ENCODE data around the gene ZNF385A. TPM values are rescaled to one million over a fixed set of nuclear protein-coding genes. Genes with fewer than 3 reads are reported as not detected.
A peak's percentile ranks its signal among the peaks of the same experiment; 100 is the strongest.

Gene ZNF385A
- total and polyA plus RNA-seq, 4 donors = 4.1 to 27.6 (median 16.8) TPM

- no peak overlapping the region for H3K27ac ChIP-seq (ENCODE audit: low read depth in 1 of 2, low read length in 2 of 2)
- intact Hi-C loops (cut with DNase I) = no loop called here
- no peaks in the 10 kb centered on the region for H3K4me1 ChIP-seq (ENCODE audit: control insufficient read depth in 1 of 2, insufficient read depth in 2 of 2, low read length in 2 of 2)
- H3K27me3 ChIP-seq (ENCODE audit: control insufficient read depth in 1 of 2, insufficient read depth in 2 of 2, low read length in 1 of 2) = no peaks in the 10 kb centered on the region
- no peak for ATAC-seq (ENCODE audit: low FRiP score)
- no peaks in the 10 kb centered on the region for H3K36me3 ChIP-seq (ENCODE audit: control insufficient read depth in 1 of 2, insufficient read depth in 2 of 2, low read length in 1 of 2)
- WGBS, 2 donors = 81 to 83% methylated on average over 4 of the region's 4 CpGs
- no peak overlapping the region for H3K4me3 ChIP-seq (ENCODE audit: low read length in 2 of 2)
- H3K9me3 ChIP-seq (ENCODE audit: control insufficient read depth, low read length) = no peaks in the 10 kb centered on the region
- DNase-seq = no peak
Observed at GRCh38 chr12:54376596-54376995, 7.9 kb downstream of the ZNF385A start.

DNA sequence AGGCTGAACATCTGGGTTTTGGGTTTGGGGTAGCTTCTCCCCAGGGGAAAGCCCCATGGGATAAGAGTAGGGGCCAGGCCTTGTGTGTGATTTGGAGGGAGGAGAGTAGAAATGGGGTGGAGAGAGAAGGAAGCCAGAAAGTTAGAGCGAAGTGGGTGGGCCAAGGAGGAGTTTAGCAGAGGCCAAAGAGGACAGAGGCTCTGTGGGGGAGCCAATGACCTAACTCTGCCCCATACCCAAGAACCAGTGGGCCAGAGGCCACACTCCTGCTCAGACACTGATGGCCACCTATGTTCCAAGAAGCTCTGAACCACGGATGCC, 9.3 kb downstream of the ZNF385A start:
- no peak for DNase-seq
- H3K27ac ChIP-seq (ENCODE audit: low read depth in 1 of 2, low read length in 2 of 2) = no peak overlapping the region

DNA sequence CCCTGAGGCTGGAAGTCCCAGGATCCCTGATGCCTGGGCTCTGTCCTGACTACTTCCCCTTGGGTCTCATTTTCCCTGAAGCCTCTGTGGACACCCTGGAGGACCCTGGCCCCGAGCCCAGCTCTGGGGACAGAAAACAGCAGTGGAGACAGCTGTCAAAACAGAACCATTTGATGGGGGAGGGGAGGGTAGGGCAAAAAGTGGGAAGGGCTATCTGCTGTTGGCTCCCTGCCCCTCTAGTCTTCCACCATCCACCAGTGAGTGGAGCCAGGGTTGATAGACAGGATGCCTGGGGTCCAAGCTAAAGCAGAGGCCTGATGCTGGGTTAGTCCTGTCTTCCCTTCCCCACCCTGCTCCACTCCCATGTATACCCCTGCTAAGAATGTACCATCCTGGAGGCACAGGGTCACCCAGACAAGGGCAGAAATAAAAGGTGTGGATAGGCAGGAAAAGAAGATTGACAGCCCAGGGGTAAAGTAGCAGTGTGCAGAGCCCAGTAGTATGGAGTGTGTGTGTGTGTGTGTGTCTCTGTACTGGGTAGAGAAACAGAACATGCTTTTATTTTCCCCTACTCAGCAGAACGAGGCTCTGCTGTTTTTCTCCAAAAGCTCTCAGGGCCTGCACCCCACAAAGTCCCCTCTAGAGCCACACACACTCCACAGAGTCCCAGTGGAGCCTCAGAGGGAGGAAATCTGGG, 9.8 kb downstream of the ZNF385A start:
- ATAC-seq (ENCODE audit: low FRiP score) = no peak
- H3K4me1 ChIP-seq (ENCODE audit: control insufficient read depth in 1 of 2, insufficient read depth in 2 of 2, low read length in 2 of 2) = no peaks in the 10 kb centered on the region
- 30 to 32% methylated on average over 2 of the region's 2 CpGs for WGBS, 2 donors

More for the DNA sequence above, 9.3 kb downstream of the ZNF385A start:
- intact Hi-C loops (cut with DNase I) = no loop called here
- H3K4me1 ChIP-seq (ENCODE audit: control insufficient read depth in 1 of 2, insufficient read depth in 2 of 2, low read length in 2 of 2) = no peaks in the 10 kb centered on the region
- WGBS, 2 donors = 41 to 60% methylated on average over 2 of the region's 2 CpGs
- no peak overlapping the region for H3K4me3 ChIP-seq (ENCODE audit: low read length in 2 of 2)
- H3K9me3 ChIP-seq (ENCODE audit: control insufficient read depth, low read length) = no peaks in the 10 kb centered on the region
- no peaks in the 10 kb centered on the region for H3K36me3 ChIP-seq (ENCODE audit: control insufficient read depth in 1 of 2, insufficient read depth in 2 of 2, low read length in 1 of 2)
- no peaks in the 10 kb centered on the region for H3K27me3 ChIP-seq (ENCODE audit: control insufficient read depth in 1 of 2, insufficient read depth in 2 of 2, low read length in 1 of 2)
- ATAC-seq (ENCODE audit: low FRiP score) = no peak

DNA sequence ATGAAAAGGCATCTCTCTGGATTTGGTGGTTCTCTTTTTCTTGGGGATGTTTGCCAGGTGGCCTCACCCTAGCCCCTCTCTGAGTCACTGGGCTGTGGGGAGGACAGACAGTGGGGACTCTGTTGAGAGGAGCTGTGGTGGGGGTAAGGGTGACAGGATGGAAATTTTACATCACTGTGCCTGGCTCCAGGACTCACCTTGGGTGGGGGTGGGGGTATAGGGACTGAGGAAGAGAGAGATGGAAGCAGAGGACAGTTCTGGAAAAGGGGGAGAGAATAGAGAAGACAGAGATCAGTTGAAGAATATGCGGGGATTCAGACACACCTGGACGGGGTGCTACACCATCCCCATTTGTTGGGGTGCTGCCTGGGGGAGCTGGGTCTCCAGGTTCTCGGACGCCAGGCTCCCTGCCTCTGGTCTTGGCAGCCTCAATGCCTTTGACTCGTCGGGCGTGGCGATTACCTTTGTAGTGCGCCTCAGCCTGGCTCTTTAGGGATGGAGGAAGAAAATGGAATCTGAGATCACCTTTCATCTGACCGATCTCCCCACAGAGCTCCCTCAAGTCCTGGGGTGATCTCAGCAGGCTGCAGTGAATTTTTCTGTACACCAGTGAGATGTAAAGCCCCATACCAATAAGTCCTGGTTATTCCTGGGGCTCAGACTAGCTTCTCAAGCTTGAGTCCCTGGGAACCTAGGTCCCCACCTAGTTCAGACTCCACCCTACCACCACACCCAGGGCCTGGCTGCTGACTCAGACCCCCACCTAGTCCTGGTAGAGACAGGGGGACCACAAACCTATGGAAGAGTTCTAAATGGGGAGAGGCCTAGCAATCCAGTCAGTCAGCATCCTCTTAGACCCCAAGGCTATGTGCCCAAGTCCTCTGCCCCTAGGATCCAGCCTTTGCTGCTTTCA, 10.6 kb downstream of the ZNF385A start:
- H3K4me1 ChIP-seq (ENCODE audit: control insufficient read depth in 1 of 2, insufficient read depth in 2 of 2, low read length in 2 of 2) = no peaks in the 10 kb centered on the region
- DNase-seq (no peak), ATAC-seq (ENCODE audit: low FRiP score) (no peak)
- no peaks in the 10 kb centered on the region for H3K9me3 ChIP-seq (ENCODE audit: control insufficient read depth, low read length)
- WGBS, 2 donors = 94% methylated on average over 10 of the region's 10 CpGs
- intact Hi-C loops (cut with DNase I) = no loop called here
- no peaks in the 10 kb centered on the region for H3K27me3 ChIP-seq (ENCODE audit: control insufficient read depth in 1 of 2, insufficient read depth in 2 of 2, low read length in 1 of 2)
- no peak overlapping the region for H3K27ac ChIP-seq (ENCODE audit: low read depth in 1 of 2, low read length in 2 of 2)
- H3K4me3 ChIP-seq (ENCODE audit: low read length in 2 of 2) = no peak overlapping the region
- H3K36me3 ChIP-seq (ENCODE audit: control insufficient read depth in 1 of 2, insufficient read depth in 2 of 2, low read length in 1 of 2) = no peaks in the 10 kb centered on the region

More for the DNA sequence above, 9.8 kb downstream of the ZNF385A start:
- no peak overlapping the region for H3K27ac ChIP-seq (ENCODE audit: low read depth in 1 of 2, low read length in 2 of 2)
- no peak for DNase-seq
- no peaks in the 10 kb centered on the region for H3K9me3 ChIP-seq (ENCODE audit: control insufficient read depth, low read length)
- no peaks in the 10 kb centered on the region for H3K36me3 ChIP-seq (ENCODE audit: control insufficient read depth in 1 of 2, insufficient read depth in 2 of 2, low read length in 1 of 2)
- no peaks in the 10 kb centered on the region for H3K27me3 ChIP-seq (ENCODE audit: control insufficient read depth in 1 of 2, insufficient read depth in 2 of 2, low read length in 1 of 2)
- intact Hi-C loops (cut with DNase I) = no loop called here
- no peak overlapping the region for H3K4me3 ChIP-seq (ENCODE audit: low read length in 2 of 2)

- Histone ChIP-seq H3K4me1 (ENCODE audit: control insufficient read depth in 1 of 2, insufficient read depth in 2 of 2, low read length in 2 of 2) (no peaks in the 10 kb centered on the region), H3K36me3 (ENCODE audit: control insufficient read depth in 1 of 2, insufficient read depth in 2 of 2, low read length in 1 of 2) (no peaks in the 10 kb centered on the region), H3K27me3 (ENCODE audit: control insufficient read depth in 1 of 2, insufficient read depth in 2 of 2, low read length in 1 of 2) (no peaks in the 10 kb centered on the region), H3K9me3 (ENCODE audit: control insufficient read depth, low read length) (no peaks in the 10 kb centered on the region), H3K27ac (ENCODE audit: low read depth in 1 of 2, low read length in 2 of 2) (no peak overlapping the region), H3K4me3 (ENCODE audit: low read length in 2 of 2) (no peak overlapping the region)
- WGBS, 2 donors = 66 to 69% methylated on average over 8 of the region's 8 CpGs
- DNase-seq (no peak), ATAC-seq (ENCODE audit: low FRiP score) (no peak)
- intact Hi-C loops (cut with DNase I) = no loop called here
Observed at GRCh38 chr12:54372113-54372806, 12.3 kb downstream of the ZNF385A start.

- Histone ChIP-seq H3K27ac (ENCODE audit: low read depth in 1 of 2, low read length in 2 of 2) (no peak overlapping the region), H3K27me3 (ENCODE audit: control insufficient read depth in 1 of 2, insufficient read depth in 2 of 2, low read length in 1 of 2) (no peaks in the 10 kb centered on the region), H3K4me1 (ENCODE audit: control insufficient read depth in 1 of 2, insufficient read depth in 2 of 2, low read length in 2 of 2) (no peaks in the 10 kb centered on the region), H3K9me3 (ENCODE audit: control insufficient read depth, low read length) (no peaks in the 10 kb centered on the region), H3K4me3 (ENCODE audit: low read length in 2 of 2) (no peak overlapping the region), H3K36me3 (ENCODE audit: control insufficient read depth in 1 of 2, insufficient read depth in 2 of 2, low read length in 1 of 2) (no peaks in the 10 kb centered on the region)
- intact Hi-C loops (cut with DNase I) = no loop called here
- peak; percentile 70 to 85 for DNase-seq
- no peak for ATAC-seq (ENCODE audit: low FRiP score)
- WGBS, 2 donors = 45 to 53% methylated on average over 3 to 5 of the region's 5 CpGs
Observed at GRCh38 chr12:54371328-54372112, 13.0 kb downstream of the ZNF385A start.

DNA sequence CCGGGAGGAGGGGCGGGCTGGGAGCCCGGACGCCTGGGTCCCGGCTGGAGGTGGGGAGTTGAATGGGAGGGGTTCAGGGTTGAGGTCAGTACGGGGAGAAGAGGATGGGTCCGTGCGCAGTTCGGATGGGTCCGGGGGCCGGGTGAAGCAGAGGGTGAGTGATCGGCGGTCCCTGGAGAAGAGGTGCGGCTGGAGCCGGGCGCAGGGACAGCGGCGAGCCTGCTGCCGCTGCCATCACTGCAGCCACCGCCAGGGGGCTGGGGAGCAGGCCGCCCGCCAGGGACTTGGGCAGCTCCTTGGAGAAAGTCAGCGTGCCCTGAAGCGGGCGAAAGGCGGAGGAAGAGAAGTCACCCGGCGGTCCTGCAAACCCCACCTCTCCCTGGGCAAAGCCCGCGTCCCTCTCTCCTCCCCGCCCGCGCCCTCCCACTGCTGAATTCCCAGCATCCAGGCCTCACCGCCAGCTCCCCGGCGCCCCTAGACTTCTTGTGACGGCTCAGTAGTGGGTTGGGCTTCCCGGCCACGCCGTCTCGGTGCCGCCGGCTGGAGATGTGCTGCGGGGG, 14.3 kb downstream of the ZNF385A start:
- Histone ChIP-seq H3K9me3 (ENCODE audit: control insufficient read depth, low read length) (no peaks in the 10 kb centered on the region), H3K36me3 (ENCODE audit: control insufficient read depth in 1 of 2, insufficient read depth in 2 of 2, low read length in 1 of 2) (no peaks in the 10 kb centered on the region), H3K27me3 (ENCODE audit: control insufficient read depth in 1 of 2, insufficient read depth in 2 of 2, low read length in 1 of 2) (no peaks in the 10 kb centered on the region), H3K27ac (ENCODE audit: low read depth in 1 of 2, low read length in 2 of 2) (no peak overlapping the region), H3K4me3 (ENCODE audit: low read length in 2 of 2) (peak overlapping the region in 1 of 2 donors; percentile 54), H3K4me1 (ENCODE audit: control insufficient read depth in 1 of 2, insufficient read depth in 2 of 2, low read length in 2 of 2) (no peaks in the 10 kb centered on the region)
- ATAC-seq (ENCODE audit: low FRiP score) = peak; percentile 90
- intact Hi-C loops (cut with DNase I) = no loop called here
- DNase-seq = peak; percentile 91 to 95
- 2 to 7% methylated on average over 37 to 44 of the region's 44 CpGs for WGBS, 2 donors

- no peaks in the 10 kb centered on the region for H3K36me3 ChIP-seq (ENCODE audit: control insufficient read depth in 1 of 2, insufficient read depth in 2 of 2, low read length in 1 of 2)
- H3K27me3 ChIP-seq (ENCODE audit: control insufficient read depth in 1 of 2, insufficient read depth in 2 of 2, low read length in 1 of 2) = no peaks in the 10 kb centered on the region
- 19 to 22% methylated on average over 18 to 21 of the region's 21 CpGs for WGBS, 2 donors
- H3K4me1 ChIP-seq (ENCODE audit: control insufficient read depth in 1 of 2, insufficient read depth in 2 of 2, low read length in 2 of 2) = no peaks in the 10 kb centered on the region
- peak overlapping the region in 1 of 2 donors; percentile 54 for H3K4me3 ChIP-seq (ENCODE audit: low read length in 2 of 2)
- H3K9me3 ChIP-seq (ENCODE audit: control insufficient read depth, low read length) = no peaks in the 10 kb centered on the region
- ATAC-seq (ENCODE audit: low FRiP score) (peak; percentile 39), DNase-seq (peak in 1 of 2 donors; percentile 67)
- no peak overlapping the region for H3K27ac ChIP-seq (ENCODE audit: low read depth in 1 of 2, low read length in 2 of 2)
- intact Hi-C loops (cut with DNase I) = loop anchor here (10.0 kb wide), 1 partner anchor 115 kb away; no protein-coding TSS in a partner anchor
Observed at GRCh38 chr12:54369597-54370131, 14.9 kb downstream of the ZNF385A start.
